H9 (cell line): ENCODE measurements around the gene LRRC28. TPM values are rescaled to one million over a fixed set of nuclear protein-coding genes. Genes with fewer than 3 reads are reported as not detected.

ENCODE experiments used
- DNase-seq: peaks from one replicate; pipeline ENCODE4 v3.0.0-alpha.2; 2017
- H2AFZ ChIP-seq: one replicate; pipeline ENCODE4 v1.6.1; 2013; ENCODE audit warnings: mild to moderate bottlenecking, low read length, control low read depth, moderate library complexity
- H2AK5ac ChIP-seq: 2 replicates; pipeline ENCODE4 v1.6.1; 2013; ENCODE audit warnings: low read length, control low read depth, mixed read lengths; ENCODE audit not compliant: insufficient read length
- H2BK120ac ChIP-seq: one replicate; pipeline ENCODE4 v1.6.1; 2013; ENCODE audit warnings: low read depth, mild to moderate bottlenecking, low read length, control low read depth, inconsistent platforms; ENCODE audit not compliant: poor library complexity, severe bottlenecking
- H2BK12ac ChIP-seq: 2 replicates; pipeline ENCODE4 v1.6.1; 2013; ENCODE audit warnings: low read length, control low read depth, mixed read lengths, low read depth; ENCODE audit not compliant: insufficient read length
- H2BK15ac ChIP-seq: 2 replicates; pipeline ENCODE4 v1.6.1; 2013; ENCODE audit warnings: low read depth, low read length, control low read depth
- H2BK20ac ChIP-seq: one replicate; pipeline ENCODE4 v1.6.1; 2013; ENCODE audit warnings: low read depth, mild to moderate bottlenecking, low read length, control low read depth, inconsistent platforms; ENCODE audit not compliant: poor library complexity, severe bottlenecking
- H2BK5ac ChIP-seq: 2 replicates; pipeline ENCODE4 v1.6.1; 2013; ENCODE audit warnings: low read length, control low read depth, mixed read lengths; ENCODE audit not compliant: insufficient read length
- H3K14ac ChIP-seq: 2 replicates; pipeline ENCODE4 v1.6.1; 2013; ENCODE audit warnings: low read length, control low read depth; ENCODE audit not compliant: insufficient read depth
- H3K18ac ChIP-seq: 2 replicates; pipeline ENCODE4 v1.6.1; 2013; ENCODE audit warnings: low read depth, mild to moderate bottlenecking, mixed read lengths, low read length, control low read depth; ENCODE audit not compliant: insufficient read length
- H3K23ac ChIP-seq: 2 replicates; pipeline ENCODE4 v1.6.1; 2013; ENCODE audit warnings: low read length, control low read depth, mixed read lengths, low read depth; ENCODE audit not compliant: insufficient read length
- H3K23me2 ChIP-seq: 2 replicates; pipeline ENCODE4 v1.6.1; 2013; ENCODE audit warnings: low read depth, mild to moderate bottlenecking, mixed read lengths, low read length, control low read depth; ENCODE audit not compliant: insufficient read length, poor library complexity, severe bottlenecking
- H3K27ac ChIP-seq: 2 replicates; pipeline ENCODE4 v1.5.1; 2013; ENCODE audit warnings: low read length, control low read depth, mixed read lengths, low read depth; ENCODE audit not compliant: insufficient read length
- H3K27me3 ChIP-seq: 2 replicates; pipeline ENCODE4 v1.6.1; 2013; ENCODE audit warnings: low read length, control low read depth, inconsistent platforms; ENCODE audit not compliant: insufficient read depth
- H3K4ac ChIP-seq: 2 replicates; pipeline ENCODE4 v1.6.1; 2013; ENCODE audit warnings: low read depth, mild to moderate bottlenecking, control low read depth, inconsistent platforms, low read length, moderate library complexity
- H3K4me1 ChIP-seq: 2 replicates; pipeline ENCODE4 v1.6.1; 2013; ENCODE audit warnings: low read length, control low read depth, inconsistent platforms; ENCODE audit not compliant: insufficient read depth
- H3K4me2 ChIP-seq: 2 replicates; pipeline ENCODE4 v1.6.1; 2013; ENCODE audit warnings: low read length, control low read depth, mixed read lengths; ENCODE audit not compliant: insufficient read length, insufficient read depth
- H3K56ac ChIP-seq: 2 replicates; pipeline ENCODE4 v1.6.1; 2013; ENCODE audit warnings: low read depth, mild to moderate bottlenecking, mixed read lengths, low read length, control low read depth; ENCODE audit not compliant: insufficient read length
- H3K79me1 ChIP-seq: 2 replicates; pipeline ENCODE4 v1.6.1; 2013; ENCODE audit warnings: low read depth, mild to moderate bottlenecking, moderate library complexity, low read length, control low read depth, inconsistent platforms; ENCODE audit not compliant: insufficient read depth, poor library complexity, severe bottlenecking
- H3K79me2 ChIP-seq: 2 replicates; pipeline ENCODE4 v1.6.1; 2013; ENCODE audit warnings: low read length, control low read depth, inconsistent platforms; ENCODE audit not compliant: insufficient read depth
- H3K9ac ChIP-seq: 2 replicates; pipeline ENCODE4 v1.6.1; 2013; ENCODE audit warnings: low read length, control low read depth, mixed read lengths; ENCODE audit not compliant: insufficient read length; ENCODE audit errors: extremely low read depth
- H3K9me3 ChIP-seq: one replicate; pipeline ENCODE4 v1.6.1; 2013; ENCODE audit warnings: low read depth, low read length, inconsistent platforms; ENCODE audit not compliant: control insufficient read depth
- H3T11ph ChIP-seq: one replicate; pipeline ENCODE4 v1.6.1; 2013; ENCODE audit warnings: mild to moderate bottlenecking, low read length, control low read depth, inconsistent platforms
- H4K20me1 ChIP-seq: one replicate; pipeline ENCODE4 v1.6.1; 2013; ENCODE audit not compliant: control insufficient read depth, insufficient read length, insufficient read depth
- H4K5ac ChIP-seq: 2 replicates; pipeline ENCODE4 v1.6.1; 2013; ENCODE audit warnings: low read depth, mild to moderate bottlenecking, mixed read lengths, low read length, control low read depth; ENCODE audit not compliant: insufficient read length
- H4K8ac ChIP-seq: replicated peaks from 2 replicates; pipeline ENCODE4 v1.6.1; 2013; ENCODE audit warnings: low read length, control low read depth, mixed read lengths, low read depth; ENCODE audit not compliant: insufficient read length
- H4K91ac ChIP-seq: 2 replicates; pipeline ENCODE4 v1.6.1; 2013; ENCODE audit warnings: low read depth, mild to moderate bottlenecking, moderate library complexity, mixed read lengths, low read length, control low read depth; ENCODE audit not compliant: insufficient read length
- H3K27ac Mint-ChIP-seq, 3 experiments: 2 replicates in 2 of 3; 3 replicates in 1 of 3; pipeline ENCODE4 v1.8.0; 2020 to 2021; ENCODE audit warnings: mixed read lengths in 3 of 3, mild to moderate bottlenecking in 1 of 3, moderate library complexity in 1 of 3
- H3K27me3 Mint-ChIP-seq: 2 replicates; pipeline ENCODE4 v1.8.0; 2021; ENCODE audit warnings: low read depth, mild to moderate bottlenecking, moderate library complexity, mixed read lengths
- H3K36me3 Mint-ChIP-seq, 3 experiments: 2 replicates in 2 of 3; 3 replicates in 1 of 3; pipeline ENCODE4 v1.8.0; 2020 to 2021; ENCODE audit warnings: low read depth in 3 of 3, mixed read lengths in 3 of 3; ENCODE audit not compliant: insufficient read depth in 1 of 3
- H3K4me1 Mint-ChIP-seq, 2 experiments: 2 replicates each; pipeline ENCODE4 v1.8.0; 2020; ENCODE audit warnings: mixed read lengths in 2 of 2
- H3K4me3 Mint-ChIP-seq, 2 experiments: 2 replicates in 1 of 2; 3 replicates in 1 of 2; pipeline ENCODE4 v1.8.0; 2020 to 2021; ENCODE audit warnings: mild to moderate bottlenecking in 2 of 2, mixed read lengths in 2 of 2, moderate library complexity in 1 of 2
- H3K9me3 Mint-ChIP-seq, 2 experiments: 2 replicates in 1 of 2; 3 replicates in 1 of 2; pipeline ENCODE4 v1.8.0; 2020; ENCODE audit warnings: mild to moderate bottlenecking in 2 of 2, mixed read lengths in 2 of 2, moderate library complexity in 1 of 2
- WGBS: extraction: QIAGEN DNeasy Blood & Tissue Kit; methylation state at CpG from one replicate; pipeline ENCODE4 v1.1.7; 2013; ENCODE audit warnings: missing lambda C conversion rate, low lambda C conversion rate, mixed read lengths; ENCODE audit not compliant: insufficient read length; ENCODE audit errors: extremely low coverage; 5-methylcytosine and 5-hydroxymethylcytosine counted together
- total RNA-seq: library from RNA; stranded (reverse); gene quantifications from 2 replicates; pipeline ENCODE4 v1.2.1, GENCODE V29; 2021
- TF ChIP-seq, protein P1 (sequence below): fragments of 200-600 bp; sonication (generic); conservative IDR thresholded peaks from 3 replicates; pipeline ENCODE4 v1.8.0; 2021; ENCODE audit warnings: antibody characterized with exemption, mild to moderate bottlenecking

The LRRC28 gene
- total RNA-seq, 1 experiment from 2014 or later, result 17.6 TPM

GRCh38 chr15:99211926-99212325 is 39.4 kb upstream of the LRRC28 start:
- no peaks in the 10 kb centered on the region for H3K9me3 Mint-ChIP-seq
- Histone ChIP-seq H3K27ac (no peak overlapping the region), H2BK12ac (no peak overlapping the region), H4K5ac (no peak overlapping the region), H3K18ac (no peak overlapping the region), H3K14ac (no peak overlapping the region), H3K56ac (no peak overlapping the region), H2BK15ac (no peak overlapping the region), H3K79me2 (no peaks in the 10 kb centered on the region), H3K9me3 (no peaks in the 10 kb centered on the region), H3K23ac (no peak overlapping the region), H2BK5ac (no peak overlapping the region), H3K9ac (no peak overlapping the region), H3K4ac (no peak overlapping the region), H4K91ac (no peak overlapping the region), H2AK5ac (no peak overlapping the region), H3K4me1 (no peaks in the 10 kb centered on the region), H3K27me3 (no peaks in the 10 kb centered on the region), H2BK20ac (no peak overlapping the region), H3T11ph (no peak overlapping the region), H4K8ac (no peak overlapping the region), H3K23me2 (no peaks in the 10 kb centered on the region), H4K20me1 (no peaks in the 10 kb centered on the region), H3K4me2 (no peak overlapping the region), H2AFZ (no peak overlapping the region), H3K79me1 (no peaks in the 10 kb centered on the region), H2BK120ac (no peak overlapping the region)
- no CpG with 5 or more reads among the region's 4 CpGs for WGBS
- H3K36me3 Mint-ChIP-seq, result peaks cover 0 to 8% (median 0%) of the 10 kb centered on the region in 3 experiments; a peak in 3 of 7 replicates
- no peaks in the 10 kb centered on the region for H3K4me1 Mint-ChIP-seq
- TF ChIP-seq, protein P1, sequence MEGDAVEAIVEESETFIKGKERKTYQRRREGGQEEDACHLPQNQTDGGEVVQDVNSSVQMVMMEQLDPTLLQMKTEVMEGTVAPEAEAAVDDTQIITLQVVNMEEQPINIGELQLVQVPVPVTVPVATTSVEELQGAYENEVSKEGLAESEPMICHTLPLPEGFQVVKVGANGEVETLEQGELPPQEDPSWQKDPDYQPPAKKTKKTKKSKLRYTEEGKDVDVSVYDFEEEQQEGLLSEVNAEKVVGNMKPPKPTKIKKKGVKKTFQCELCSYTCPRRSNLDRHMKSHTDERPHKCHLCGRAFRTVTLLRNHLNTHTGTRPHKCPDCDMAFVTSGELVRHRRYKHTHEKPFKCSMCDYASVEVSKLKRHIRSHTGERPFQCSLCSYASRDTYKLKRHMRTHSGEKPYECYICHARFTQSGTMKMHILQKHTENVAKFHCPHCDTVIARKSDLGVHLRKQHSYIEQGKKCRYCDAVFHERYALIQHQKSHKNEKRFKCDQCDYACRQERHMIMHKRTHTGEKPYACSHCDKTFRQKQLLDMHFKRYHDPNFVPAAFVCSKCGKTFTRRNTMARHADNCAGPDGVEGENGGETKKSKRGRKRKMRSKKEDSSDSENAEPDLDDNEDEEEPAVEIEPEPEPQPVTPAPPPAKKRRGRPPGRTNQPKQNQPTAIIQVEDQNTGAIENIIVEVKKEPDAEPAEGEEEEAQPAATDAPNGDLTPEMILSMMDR, result no peak
- H3K27ac Mint-ChIP-seq, result no peak overlapping the region
- no peak overlapping the region for H3K4me3 Mint-ChIP-seq
- no peak for DNase-seq
- H3K27me3 Mint-ChIP-seq, result no peaks in the 10 kb centered on the region
